H1 (cell line): ENCODE measurements around the gene AWAT2. TPM values are rescaled to one million over a fixed set of nuclear protein-coding genes. Genes with fewer than 3 reads are reported as not detected.

Source experiments
- CTCF ChIA-PET: fragments of 300-600 bp; sonication (Branson Sonifier 250); formaldehyde crosslinking; loops from one replicate; lab custom pipeline; 2021; ENCODE audit not compliant: partially characterized antibody; lab: Charles Lee
- POLR2A ChIA-PET: fragments of 300-600 bp; sonication (Branson Sonifier 250); formaldehyde crosslinking; loops from one replicate; lab custom pipeline; 2021; ENCODE audit warnings: inconsistent platforms; ENCODE audit not compliant: partially characterized antibody; lab: Charles Lee
- DNase-seq, 2 experiments: peaks; one replicate each; pipeline versions ENCODE4 v3.0.0 to v3.0.0-alpha.2; 2010 to 2022; ENCODE audit warnings: low spot score in 2 of 2, low read depth in 1 of 2, mixed read lengths in 1 of 2
- FAIRE-seq: peaks from 2 replicates; lab custom pipeline; 2011; peaks lifted over from hg19 to GRCh38; lab: Jason Lieb, UNC
- H2AFZ ChIP-seq: 2 replicates; pipeline ENCODE4 v1.8.1; 2012; ENCODE audit warnings: low read length, inconsistent platforms
- H2AK5ac ChIP-seq: 2 replicates; pipeline ENCODE4 v1.6.1; 2013; ENCODE audit warnings: low read depth, low read length
- H2BK120ac ChIP-seq: replicated peaks from 2 replicates; pipeline ENCODE3; 2013; ENCODE audit warnings: low read depth, low read length, inconsistent platforms
- H2BK12ac ChIP-seq: 2 replicates; pipeline ENCODE4 v1.6.1; 2013; ENCODE audit warnings: low read depth, low read length
- H2BK15ac ChIP-seq: 2 replicates; pipeline ENCODE4 v1.6.1; 2013; ENCODE audit warnings: low read length
- H2BK20ac ChIP-seq: 2 replicates; pipeline ENCODE4 v1.6.1; 2013; ENCODE audit warnings: low read length
- H2BK5ac ChIP-seq: 2 replicates; pipeline ENCODE4 v1.6.1; 2013; ENCODE audit warnings: low read depth, low read length
- H3K14ac ChIP-seq: 2 replicates; pipeline ENCODE4 v1.6.1; 2013; ENCODE audit warnings: inconsistent platforms; ENCODE audit not compliant: insufficient read length
- H3K18ac ChIP-seq: 2 replicates; pipeline ENCODE4 v1.6.1; 2013; ENCODE audit warnings: low read length; ENCODE audit errors: extremely low read depth
- H3K23ac ChIP-seq: 2 replicates; pipeline ENCODE4 v1.6.1; 2013; ENCODE audit warnings: inconsistent platforms; ENCODE audit not compliant: insufficient read length
- H3K23me2 ChIP-seq: 2 replicates; pipeline ENCODE4 v1.6.1; 2013; ENCODE audit warnings: low read depth, low read length
- H3K27ac ChIP-seq: 2 replicates; pipeline ENCODE4 v1.6.1; 2011; ENCODE audit warnings: low read depth, low read length, inconsistent platforms
- H3K27me3 ChIP-seq, 4 experiments: replicated peaks in 1 of 4; 1 replicate in 1 of 4; 2 replicates in 3 of 4; pipeline versions ENCODE4 v1.6.1 to v1.8.1; 2011 to 2013; ENCODE audit warnings: low read length in 3 of 4, mild to moderate bottlenecking in 3 of 4, inconsistent platforms in 2 of 4, mixed read lengths in 2 of 4, moderate library complexity in 1 of 4; ENCODE audit not compliant: control insufficient read depth in 3 of 4, insufficient read depth in 3 of 4; ENCODE audit errors: extremely low read depth in 1 of 4
- H3K36me3 ChIP-seq, 4 experiments: 2 replicates each; pipeline versions ENCODE4 v1.6.1 to v1.8.1; 2011 to 2013; ENCODE audit warnings: mild to moderate bottlenecking in 4 of 4, low read length in 3 of 4, moderate library complexity in 2 of 4, control low read depth in 1 of 4, inconsistent platforms in 1 of 4; ENCODE audit not compliant: insufficient read depth in 4 of 4, control insufficient read depth in 2 of 4
- H3K4ac ChIP-seq: replicated peaks from 2 replicates; pipeline ENCODE3; 2013; ENCODE audit warnings: low read length, low read depth, mixed read lengths, inconsistent platforms; ENCODE audit not compliant: insufficient read length
- H3K4me1 ChIP-seq, 4 experiments: replicated peaks in 1 of 4; 1 replicate in 1 of 4; 2 replicates in 3 of 4; pipeline versions ENCODE4 v1.6.1 to v1.8.1; 2011 to 2013; ENCODE audit warnings: low read length in 3 of 4, inconsistent platforms in 2 of 4, mixed read lengths in 1 of 4; ENCODE audit not compliant: insufficient read depth in 4 of 4, control insufficient read depth in 3 of 4
- H3K4me2 ChIP-seq, 2 experiments: 2 replicates each; pipeline versions ENCODE4 v1.6.1 to v1.8.1; 2011 to 2013; ENCODE audit warnings: low read depth in 2 of 2, low read length in 2 of 2, control low read depth in 1 of 2, inconsistent platforms in 1 of 2, mild to moderate bottlenecking in 1 of 2; ENCODE audit not compliant: insufficient read depth in 1 of 2
- H3K4me3 ChIP-seq, 4 experiments: fragments of 200-600, 300-600 bp in 1 of 4; sonication (generic), shearing (Covaris generic), sonication (Bioruptor Twin) in 1 of 4; 2 replicates each; pipeline versions ENCODE4 v1.5.1 to v1.8.1; 2011 to 2016; ENCODE audit warnings: low read length in 4 of 4, low read depth in 3 of 4, control low read depth in 2 of 4, inconsistent platforms in 2 of 4, mild to moderate bottlenecking in 2 of 4, mixed read lengths in 1 of 4, moderate library complexity in 1 of 4; ENCODE audit not compliant: insufficient read depth in 2 of 4; ENCODE audit errors: extremely low read depth in 1 of 4
- H3K56ac ChIP-seq: replicated peaks from 2 replicates; pipeline ENCODE3; 2013; ENCODE audit warnings: low read depth, mild to moderate bottlenecking, mixed read lengths, low read length, inconsistent platforms; ENCODE audit not compliant: insufficient read length
- H3K79me1 ChIP-seq: 2 replicates; pipeline ENCODE4 v1.6.1; 2013; ENCODE audit warnings: low read depth, low read length, control low read depth
- H3K79me2 ChIP-seq, 2 experiments: 2 replicates each; pipeline versions ENCODE4 v1.6.1 to v1.8.1; 2012 to 2013; ENCODE audit warnings: low read length in 2 of 2, mild to moderate bottlenecking in 2 of 2, inconsistent platforms in 1 of 2; ENCODE audit not compliant: insufficient read depth in 2 of 2, control insufficient read depth in 1 of 2
- H3K9ac ChIP-seq, 4 experiments: replicated peaks in 1 of 4; 1 replicate in 1 of 4; 2 replicates in 3 of 4; pipeline versions ENCODE4 v1.6.1 to v1.8.1; 2011 to 2013; ENCODE audit warnings: low read depth in 3 of 4, low read length in 3 of 4, control low read depth in 2 of 4, mild to moderate bottlenecking in 2 of 4, moderate library complexity in 2 of 4, inconsistent platforms in 1 of 4; ENCODE audit errors: extremely low read depth in 1 of 4
- H3K9me3 ChIP-seq, 2 experiments: 2 replicates each; pipeline versions ENCODE4 v1.6.1 to v1.8.1; 2012 to 2013; ENCODE audit warnings: mild to moderate bottlenecking in 2 of 2, moderate library complexity in 2 of 2, control low read depth in 1 of 2, inconsistent platforms in 1 of 2, low read depth in 1 of 2, low read length in 1 of 2, mixed read lengths in 1 of 2; ENCODE audit not compliant: insufficient read depth in 2 of 2
- H4K20me1 ChIP-seq, 2 experiments: replicated peaks in 1 of 2; 2 replicates each; pipeline versions ENCODE3 to v1.8.1; 2011 to 2013; ENCODE audit warnings: inconsistent platforms in 2 of 2, low read length in 2 of 2, mild to moderate bottlenecking in 1 of 2; ENCODE audit not compliant: insufficient read depth in 2 of 2, control insufficient read depth in 1 of 2
- H4K5ac ChIP-seq: 2 replicates; pipeline ENCODE4 v1.6.1; 2013; ENCODE audit warnings: low read length, low read depth, mixed read lengths, inconsistent platforms; ENCODE audit not compliant: insufficient read length
- H4K8ac ChIP-seq: 2 replicates; pipeline ENCODE4 v1.8.0; 2013; ENCODE audit warnings: mild to moderate bottlenecking, moderate library complexity, low read length, inconsistent platforms; ENCODE audit not compliant: insufficient read depth; ENCODE audit errors: extremely low read depth
- H4K91ac ChIP-seq: replicated peaks from 2 replicates; pipeline ENCODE3; 2013; ENCODE audit warnings: low read length, mixed read lengths, inconsistent platforms; ENCODE audit not compliant: insufficient read length
- NRF1 ChIP-seq: IDR thresholded peaks from 2 replicates; pipeline ENCODE4 v1.6.1; 2011; ENCODE audit warnings: mild to moderate bottlenecking, low read depth, low read length, improper control_type of control experiment
- RAD21 ChIP-seq, 2 experiments: IDR thresholded peaks in 1 of 2; conservative IDR thresholded peaks in 1 of 2; 2 replicates each; pipeline ENCODE4 v1.6.1; 2011; ENCODE audit warnings: low read depth in 2 of 2, low read length in 2 of 2, improper control_type of control experiment in 1 of 2, inconsistent platforms in 1 of 2, mild to moderate bottlenecking in 1 of 2, moderate library complexity in 1 of 2
- WGBS, 2 experiments: shearing (Covaris generic) in 1 of 2; methylation state at CpG; one replicate each; pipeline versions ENCODE4 v1.1.6 to v1.1.7; 2013 to 2015; ENCODE audit warnings: low lambda C conversion rate in 2 of 2, mixed read lengths in 2 of 2, inconsistent platforms in 1 of 2, low coverage in 1 of 2, missing lambda C conversion rate in 1 of 2; ENCODE audit not compliant: insufficient replicate concordance in 2 of 2, insufficient coverage in 1 of 2, insufficient read length in 1 of 2; ENCODE audit errors: extremely low coverage in 1 of 2, missing lambda C conversion rate in 1 of 2; 5-methylcytosine and 5-hydroxymethylcytosine counted together
- polyA plus RNA-seq, 7 experiments: library from polyadenylated mRNA; depleted of rRNA in 3 of 7; stranded (reverse) in 5 of 7; unstranded in 2 of 7; fragments of >200 nt in 5 of 7; fragments of 200-250 nt in 2 of 7; gene quantifications; 1 replicate in 5 of 7; 2 replicates in 1 of 7; 4 replicates in 1 of 7; pipeline versions ENCODE4 v1.2.1 to v1.2.3, GENCODE V29; 2011 to 2013; ENCODE audit warnings: missing spikeins in 2 of 7, mixed read lengths in 2 of 7
- total RNA-seq: library from RNA; stranded (reverse); fragmentation: NEBNext Ultra II Directional; extraction: Animal tissue kit (Norgen Biotek cat#: 25700); gene quantifications from 2 replicates; pipeline ENCODE4 v1.2.1, GENCODE V29; 2021
- TF ChIP-seq, protein P1 (sequence below), 3 experiments: IDR thresholded peaks; 1 replicate in 2 of 3; 2 replicates in 1 of 3; pipeline versions ENCODE4 v1.5.1 to v1.6.1; 2011; ENCODE audit warnings: low read length in 3 of 3, mild to moderate bottlenecking in 3 of 3, inconsistent platforms in 2 of 3, low read depth in 1 of 3, moderate library complexity in 1 of 3; ENCODE audit not compliant: insufficient read depth in 1 of 3; ENCODE audit errors: control extremely low read depth in 1 of 3

Gene AWAT2
- total and polyA plus RNA-seq, 2 of the 8 experiments (the other 6 are each of a cell fraction or from before 2014, with no cell fraction given), result not detected

DNA sequence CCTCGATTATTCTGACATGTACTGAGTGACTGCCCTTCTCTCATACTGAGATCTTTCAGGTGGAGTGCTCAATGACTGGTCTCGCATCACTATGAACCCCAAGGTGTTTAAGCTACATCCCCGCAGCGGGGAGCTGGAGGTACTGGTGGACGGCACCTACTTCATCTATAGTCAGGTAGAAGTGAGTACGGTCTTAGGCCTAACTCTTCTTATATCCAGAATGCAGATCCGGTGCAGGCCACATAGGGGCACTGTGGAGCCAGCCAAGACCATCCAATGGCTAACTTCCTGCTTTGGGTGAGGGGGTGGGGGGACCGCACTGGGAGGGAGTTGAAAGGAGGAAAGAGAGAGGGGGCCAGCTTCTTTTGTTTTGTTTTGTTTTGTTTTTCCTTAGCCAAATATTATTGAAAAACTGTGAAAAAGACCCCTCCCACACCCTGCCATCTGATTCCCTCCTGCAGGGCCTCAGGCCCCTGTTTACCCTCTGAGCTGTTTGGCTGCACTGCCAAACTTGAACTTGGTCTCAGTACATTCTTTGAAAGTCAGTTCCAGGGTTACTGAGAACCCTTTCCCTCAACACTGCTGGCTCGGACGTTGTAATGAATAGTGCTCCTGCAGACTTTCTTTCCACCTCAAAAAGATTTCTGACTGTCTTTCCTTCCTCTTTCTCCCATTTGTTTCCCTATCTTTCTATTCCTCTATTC is 16.2 kb downstream of the AWAT2 start:
- Histone ChIP-seq H3K79me1 (no peaks in the 10 kb centered on the region), H3K27ac (no peak overlapping the region), H3K23me2 (no peaks in the 10 kb centered on the region), H3K27me3 (no peaks in the 10 kb centered on the region), H4K20me1 (no peaks in the 10 kb centered on the region)
- TF ChIP-seq, protein P1, sequence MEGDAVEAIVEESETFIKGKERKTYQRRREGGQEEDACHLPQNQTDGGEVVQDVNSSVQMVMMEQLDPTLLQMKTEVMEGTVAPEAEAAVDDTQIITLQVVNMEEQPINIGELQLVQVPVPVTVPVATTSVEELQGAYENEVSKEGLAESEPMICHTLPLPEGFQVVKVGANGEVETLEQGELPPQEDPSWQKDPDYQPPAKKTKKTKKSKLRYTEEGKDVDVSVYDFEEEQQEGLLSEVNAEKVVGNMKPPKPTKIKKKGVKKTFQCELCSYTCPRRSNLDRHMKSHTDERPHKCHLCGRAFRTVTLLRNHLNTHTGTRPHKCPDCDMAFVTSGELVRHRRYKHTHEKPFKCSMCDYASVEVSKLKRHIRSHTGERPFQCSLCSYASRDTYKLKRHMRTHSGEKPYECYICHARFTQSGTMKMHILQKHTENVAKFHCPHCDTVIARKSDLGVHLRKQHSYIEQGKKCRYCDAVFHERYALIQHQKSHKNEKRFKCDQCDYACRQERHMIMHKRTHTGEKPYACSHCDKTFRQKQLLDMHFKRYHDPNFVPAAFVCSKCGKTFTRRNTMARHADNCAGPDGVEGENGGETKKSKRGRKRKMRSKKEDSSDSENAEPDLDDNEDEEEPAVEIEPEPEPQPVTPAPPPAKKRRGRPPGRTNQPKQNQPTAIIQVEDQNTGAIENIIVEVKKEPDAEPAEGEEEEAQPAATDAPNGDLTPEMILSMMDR (IDR thresholded peaks at IDR 0.05; ENCODE audit: control extremely low read depth in 1 of 3, insufficient read depth in 1 of 3, low read depth in 1 of 3, low read length in 3 of 3), result peak; percentile 57 to 63 (median 58)
- peak; percentile 66 to 78 for TF ChIP-seq RAD21 (IDR thresholded peaks at IDR 0.05 in 1 of 2, conservative IDR thresholded peaks at IDR 0.05 in 1 of 2; ENCODE audit: low read depth in 2 of 2, low read length in 2 of 2)
- no peak for TF ChIP-seq NRF1
- TF ChIP-seq, all 59 proteins: peak for 2
- no peak overlapping the region for H3K9ac ChIP-seq
- no peak overlapping the region for H3K56ac ChIP-seq
- ChIA-PET CTCF (interaction anchor here (0.9 to 3.4 kb wide), 20 partner anchors 8 to 609 kb away, joined by 3 to 58 read pairs (median 4); no protein-coding TSS in a partner anchor), POLR2A (interaction anchor here (0.6 kb wide), 1 partner anchor 64 kb away, joined by 3 read pairs; no protein-coding TSS in a partner anchor)
- H2BK12ac ChIP-seq, result 0 out of 2 replicates have a peak overlapping the region, but pooled peaks have one; percentile 17
- FAIRE-seq (no peak), DNase-seq (peak in 1 of 2 experiments; percentile 69)
- H3K23ac ChIP-seq, result no peak overlapping the region
- no peaks in the 10 kb centered on the region for H3K36me3 ChIP-seq
- no peak overlapping the region for H2BK15ac ChIP-seq
- H3K4me1 ChIP-seq, result peaks cover 0 to 2% (median 0%) of the 10 kb centered on the region in 4 experiments; a peak in 1 of 7 replicates
- no peak overlapping the region for H3K4ac ChIP-seq
- no peak overlapping the region for H3K14ac ChIP-seq
- WGBS, 2 experiments, result 60% methylated on average over 8 of the region's 10 CpGs; no CpG with 5 or more reads in 1 of the 2 experiments
- H2AK5ac ChIP-seq, result no peak overlapping the region
- no peak overlapping the region for H3K4me3 ChIP-seq
- H2BK20ac ChIP-seq, result no peak overlapping the region
- H3K18ac ChIP-seq, result no peak overlapping the region
- no peaks in the 10 kb centered on the region for H3K79me2 ChIP-seq
- no peak overlapping the region for H2AFZ ChIP-seq
- no peak overlapping the region for H3K4me2 ChIP-seq
- H2BK5ac ChIP-seq, result no peak overlapping the region
- H4K5ac ChIP-seq, result no peak overlapping the region
- H4K91ac ChIP-seq, result no peak overlapping the region
- no peaks in the 10 kb centered on the region for H3K9me3 ChIP-seq
- H2BK120ac ChIP-seq, result no peak overlapping the region
- H4K8ac ChIP-seq, result no peak overlapping the region
